ENCODE results near the gene GPR137C.

DNA sequence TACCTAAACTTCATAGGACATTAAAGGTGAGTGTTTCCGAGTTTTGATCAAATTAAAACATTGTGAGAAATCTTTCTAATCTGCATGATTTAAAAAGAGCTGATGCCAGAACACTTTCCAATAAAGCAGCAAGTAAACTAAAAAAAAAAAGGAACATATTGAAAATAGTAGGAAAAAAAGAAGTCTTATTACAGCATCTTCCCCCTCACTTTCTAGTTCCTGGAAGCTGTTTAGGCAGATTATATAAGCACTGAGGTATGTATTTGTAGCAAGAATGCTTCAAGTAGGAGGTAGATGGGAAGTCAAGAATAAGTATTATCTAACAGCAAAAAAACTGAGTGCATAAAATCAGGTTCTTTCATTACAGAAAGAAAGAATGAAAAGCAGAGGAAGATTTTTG lies 96.9 kb downstream of the GPR137C start:
- TF ChIP-seq, protein P1, sequence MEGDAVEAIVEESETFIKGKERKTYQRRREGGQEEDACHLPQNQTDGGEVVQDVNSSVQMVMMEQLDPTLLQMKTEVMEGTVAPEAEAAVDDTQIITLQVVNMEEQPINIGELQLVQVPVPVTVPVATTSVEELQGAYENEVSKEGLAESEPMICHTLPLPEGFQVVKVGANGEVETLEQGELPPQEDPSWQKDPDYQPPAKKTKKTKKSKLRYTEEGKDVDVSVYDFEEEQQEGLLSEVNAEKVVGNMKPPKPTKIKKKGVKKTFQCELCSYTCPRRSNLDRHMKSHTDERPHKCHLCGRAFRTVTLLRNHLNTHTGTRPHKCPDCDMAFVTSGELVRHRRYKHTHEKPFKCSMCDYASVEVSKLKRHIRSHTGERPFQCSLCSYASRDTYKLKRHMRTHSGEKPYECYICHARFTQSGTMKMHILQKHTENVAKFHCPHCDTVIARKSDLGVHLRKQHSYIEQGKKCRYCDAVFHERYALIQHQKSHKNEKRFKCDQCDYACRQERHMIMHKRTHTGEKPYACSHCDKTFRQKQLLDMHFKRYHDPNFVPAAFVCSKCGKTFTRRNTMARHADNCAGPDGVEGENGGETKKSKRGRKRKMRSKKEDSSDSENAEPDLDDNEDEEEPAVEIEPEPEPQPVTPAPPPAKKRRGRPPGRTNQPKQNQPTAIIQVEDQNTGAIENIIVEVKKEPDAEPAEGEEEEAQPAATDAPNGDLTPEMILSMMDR (IDR thresholded peaks at IDR 0.05): no peak
- TF ChIP-seq POLR2A (IDR thresholded peaks at IDR 0.05): no peak
- TF ChIP-seq POLR2AphosphoS5 (IDR thresholded peaks at IDR 0.05): no peak
